ENCODE measurements around the gene GPAM. TPM values are rescaled to one million over a fixed set of nuclear protein-coding genes. Genes with fewer than 3 reads are reported as not detected.

GPAM gene
- total RNA-seq, 1 donor from 2014 or later: 9.4 TPM

- no peak for TF ChIP-seq CTCF (IDR thresholded peaks at IDR 0.05; ENCODE audit: insufficient read depth, low read length, poor library complexity, severe bottlenecking)
- H3K4me3 ChIP-seq (ENCODE audit: low read depth, low read length): no peak overlapping the region
- no peaks in the 10 kb centered on the region for H3K36me3 ChIP-seq (ENCODE audit: control insufficient read depth, insufficient read depth, low read length)
- no peak for DNase-seq (ENCODE audit: low read depth)
- no peaks in the 10 kb centered on the region for H3K27me3 ChIP-seq (ENCODE audit: control insufficient read depth, insufficient read depth, low read length)
Measured at GRCh38 chr10:112151524-112152039, 32.0 kb downstream of the GPAM start.

GRCh38 chr10:112148331-112148730 lies 35.2 kb downstream of the GPAM start:
- H3K36me3 ChIP-seq (ENCODE audit: control insufficient read depth, insufficient read depth, low read length): no peaks in the 10 kb centered on the region
- TF ChIP-seq CTCF (IDR thresholded peaks at IDR 0.05; ENCODE audit: insufficient read depth, low read length, poor library complexity, severe bottlenecking): no peak
- H3K27me3 ChIP-seq (ENCODE audit: control insufficient read depth, insufficient read depth, low read length): no peaks in the 10 kb centered on the region
- H3K4me3 ChIP-seq (ENCODE audit: low read depth, low read length): no peak overlapping the region
- DNase-seq (ENCODE audit: low read depth): no peak

GRCh38 chr10:112146799-112147198 lies 36.8 kb downstream of the GPAM start:
- DNase-seq (ENCODE audit: low read depth): no peak
- H3K4me3 ChIP-seq (ENCODE audit: low read depth, low read length): no peak overlapping the region
- no peak for TF ChIP-seq CTCF (IDR thresholded peaks at IDR 0.05; ENCODE audit: insufficient read depth, low read length, poor library complexity, severe bottlenecking)
- H3K27me3 ChIP-seq (ENCODE audit: control insufficient read depth, insufficient read depth, low read length): no peaks in the 10 kb centered on the region
- no peaks in the 10 kb centered on the region for H3K36me3 ChIP-seq (ENCODE audit: control insufficient read depth, insufficient read depth, low read length)

- no peak for DNase-seq (ENCODE audit: low read depth)
- TF ChIP-seq CTCF (IDR thresholded peaks at IDR 0.05; ENCODE audit: insufficient read depth, low read length, poor library complexity, severe bottlenecking): no peak
- Histone ChIP-seq H3K27me3 (ENCODE audit: control insufficient read depth, insufficient read depth, low read length) (no peaks in the 10 kb centered on the region), H3K36me3 (ENCODE audit: control insufficient read depth, insufficient read depth, low read length) (no peaks in the 10 kb centered on the region), H3K4me3 (ENCODE audit: low read depth, low read length) (no peak overlapping the region)
Measured at GRCh38 chr10:112145263-112145662, 38.3 kb downstream of the GPAM start.

- DNase-seq (ENCODE audit: low read depth): no peak
- Histone ChIP-seq H3K27me3 (ENCODE audit: control insufficient read depth, insufficient read depth, low read length) (no peaks in the 10 kb centered on the region), H3K4me3 (ENCODE audit: low read depth, low read length) (no peak overlapping the region)
Measured at GRCh38 chr10:112143420-112143819, 40.1 kb downstream of the GPAM start.

More at GRCh38 chr10:112143420-112143819, 40.1 kb downstream of the GPAM start:
- H3K36me3 ChIP-seq (ENCODE audit: control insufficient read depth, insufficient read depth, low read length): no peaks in the 10 kb centered on the region
- no peak for TF ChIP-seq CTCF (IDR thresholded peaks at IDR 0.05; ENCODE audit: insufficient read depth, low read length, poor library complexity, severe bottlenecking)

All from kidney epithelial cell (primary cell).